Non-pigmented ciliary epithelial cell (primary cell): ENCODE data around the gene KIRREL3.
A peak's percentile ranks its signal among the peaks of the same experiment; 100 is the strongest.

Experiments used
- DNase-seq: peaks from one replicate; pipeline ENCODE4 v3.0.0-alpha.2; 2010; ENCODE audit warnings: low read depth

KIRREL3 gene

DNA sequence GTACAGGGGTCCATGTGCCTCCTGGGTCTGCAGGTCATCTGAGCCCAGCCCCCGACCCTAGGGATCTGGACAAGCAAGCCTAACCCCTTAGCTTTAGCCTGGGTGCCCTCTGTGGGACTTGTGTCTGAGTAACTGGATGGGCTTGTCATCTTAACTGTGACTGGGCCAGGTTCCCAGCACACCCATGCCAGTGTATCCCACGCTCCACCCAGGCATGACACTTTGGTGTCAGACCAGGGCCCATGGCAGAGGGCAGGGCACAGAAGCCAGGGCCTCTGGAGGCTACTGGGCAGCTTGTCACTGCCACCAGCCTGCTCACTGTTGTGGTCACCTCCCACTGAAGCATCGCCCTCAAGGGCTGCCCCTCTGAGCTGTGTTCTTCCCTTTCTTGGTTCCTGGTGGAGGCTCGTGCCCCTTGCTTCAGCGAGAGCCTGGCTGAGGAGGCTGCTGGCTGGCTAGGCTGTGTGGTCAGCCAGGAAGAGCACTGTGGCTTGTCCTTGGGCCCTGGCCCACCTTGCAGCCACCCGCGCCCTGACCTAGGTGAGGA, 564.3 kb downstream of the KIRREL3 start:
- no peak for DNase-seq

DNA sequence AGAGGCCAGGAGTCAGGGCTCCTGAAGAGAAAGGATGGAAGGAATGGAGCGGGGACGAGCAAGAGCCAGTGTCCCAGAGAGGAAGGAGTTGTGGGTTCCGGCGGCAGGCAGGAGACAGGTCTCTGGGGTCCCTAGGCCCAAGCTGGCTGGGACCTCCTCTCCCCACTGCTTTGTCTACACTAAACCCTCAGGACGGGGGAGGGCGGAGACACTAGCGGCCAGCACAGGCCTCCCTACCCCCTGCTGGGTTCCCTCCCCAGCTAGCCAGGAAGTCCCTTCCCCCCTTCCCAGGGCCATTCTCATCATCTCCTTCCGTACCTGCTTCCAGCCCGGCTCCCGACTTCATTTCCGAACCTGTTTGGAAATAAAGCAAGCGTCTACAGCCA, 565.6 kb downstream of the KIRREL3 start:
- no peak for DNase-seq

DNA sequence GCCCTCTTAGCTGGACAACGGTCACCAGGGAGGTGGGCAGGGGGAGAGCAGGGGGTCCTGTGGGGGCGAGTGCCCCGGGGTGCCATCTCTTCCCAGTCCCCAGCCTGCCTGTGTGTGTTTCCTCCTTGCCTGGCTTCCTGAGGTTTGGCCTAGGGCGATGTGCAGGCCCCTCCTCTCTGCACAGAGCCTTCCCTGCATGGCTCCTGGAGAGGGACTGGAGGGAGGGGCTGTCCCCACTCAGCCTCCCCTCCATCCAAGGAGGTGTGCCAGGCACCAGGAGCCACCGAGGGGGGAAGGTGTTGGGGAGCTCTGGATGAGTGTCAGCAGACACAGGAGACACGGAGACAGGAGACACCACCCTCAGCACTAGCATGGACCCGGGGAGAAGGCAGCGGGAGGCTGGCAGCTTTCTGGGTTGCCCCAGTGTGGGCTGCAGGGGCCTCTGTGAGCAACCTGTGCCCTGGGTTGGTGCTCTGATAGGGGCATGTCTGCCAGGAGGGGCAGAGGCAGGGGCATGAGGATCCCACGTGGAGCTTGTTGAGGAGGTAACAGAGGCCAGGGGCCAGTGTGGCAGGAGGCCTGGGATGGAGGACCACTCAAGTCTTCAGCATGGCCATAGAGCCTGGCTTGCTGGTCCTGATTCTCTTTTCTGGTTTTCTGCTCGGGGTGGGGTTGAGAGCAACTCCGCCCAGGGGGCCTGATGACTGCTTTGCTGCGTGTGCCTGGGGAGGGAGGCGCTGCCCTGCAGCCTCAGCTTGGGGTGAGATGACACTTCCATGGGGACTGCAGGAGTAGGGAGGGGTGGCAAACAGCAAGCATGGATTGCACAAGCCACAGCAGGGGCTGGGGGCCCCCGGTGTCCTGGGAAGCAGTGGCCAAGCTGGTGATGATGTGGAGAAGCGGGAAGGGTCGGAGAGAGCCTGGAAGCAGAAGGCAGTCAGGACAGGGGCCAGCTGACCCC, 566.3 kb downstream of the KIRREL3 start:
- DNase-seq = no peak

- DNase-seq = no peak
These were observed 567.2 kb downstream of the KIRREL3 start for GRCh38 chr11:126433244-126433846.

DNA sequence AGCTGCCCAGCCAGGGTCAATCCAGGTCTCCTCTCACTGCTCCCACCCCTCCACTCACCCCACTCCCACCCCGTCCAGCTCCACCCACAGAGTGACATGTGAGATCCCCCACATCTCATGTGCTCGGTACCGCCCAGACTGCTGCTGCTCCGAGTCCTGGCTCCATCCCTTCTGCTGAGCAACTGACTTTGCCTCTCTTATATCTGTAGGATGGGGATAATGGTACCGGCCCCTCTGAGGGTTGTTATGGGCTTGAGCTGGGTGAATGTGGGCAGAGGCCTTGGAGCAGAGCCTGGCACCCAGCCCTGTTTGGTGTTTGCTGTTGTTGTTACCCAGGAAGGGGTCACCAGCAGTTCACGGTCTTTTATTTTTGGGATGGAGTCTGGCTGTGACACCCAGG, 568.0 kb downstream of the KIRREL3 start:
- no peak for DNase-seq

DNA sequence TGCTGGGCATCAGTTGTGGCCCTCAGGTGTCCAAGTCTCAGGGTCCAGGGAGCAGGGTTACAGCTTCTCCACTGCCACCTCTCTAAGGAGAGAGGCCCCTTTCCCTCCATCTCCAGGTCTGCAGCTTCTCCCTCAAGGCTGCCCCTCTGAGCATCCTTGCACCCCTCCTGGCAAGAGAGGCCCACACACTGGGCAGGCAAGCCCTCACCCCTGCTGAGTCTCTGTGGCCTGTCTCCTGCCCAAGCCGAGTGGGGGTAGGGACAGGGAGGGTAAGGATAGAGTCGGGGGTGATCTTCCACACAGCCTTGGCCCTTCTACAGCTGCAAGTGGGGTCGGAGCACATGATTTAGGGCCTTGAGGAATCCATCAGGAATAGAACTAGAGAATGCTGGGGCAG, 568.5 kb downstream of the KIRREL3 start:
- no peak for DNase-seq

- DNase-seq = peak; percentile 10
These were observed 569.0 kb downstream of the KIRREL3 start for GRCh38 chr11:126431401-126432064.

DNA sequence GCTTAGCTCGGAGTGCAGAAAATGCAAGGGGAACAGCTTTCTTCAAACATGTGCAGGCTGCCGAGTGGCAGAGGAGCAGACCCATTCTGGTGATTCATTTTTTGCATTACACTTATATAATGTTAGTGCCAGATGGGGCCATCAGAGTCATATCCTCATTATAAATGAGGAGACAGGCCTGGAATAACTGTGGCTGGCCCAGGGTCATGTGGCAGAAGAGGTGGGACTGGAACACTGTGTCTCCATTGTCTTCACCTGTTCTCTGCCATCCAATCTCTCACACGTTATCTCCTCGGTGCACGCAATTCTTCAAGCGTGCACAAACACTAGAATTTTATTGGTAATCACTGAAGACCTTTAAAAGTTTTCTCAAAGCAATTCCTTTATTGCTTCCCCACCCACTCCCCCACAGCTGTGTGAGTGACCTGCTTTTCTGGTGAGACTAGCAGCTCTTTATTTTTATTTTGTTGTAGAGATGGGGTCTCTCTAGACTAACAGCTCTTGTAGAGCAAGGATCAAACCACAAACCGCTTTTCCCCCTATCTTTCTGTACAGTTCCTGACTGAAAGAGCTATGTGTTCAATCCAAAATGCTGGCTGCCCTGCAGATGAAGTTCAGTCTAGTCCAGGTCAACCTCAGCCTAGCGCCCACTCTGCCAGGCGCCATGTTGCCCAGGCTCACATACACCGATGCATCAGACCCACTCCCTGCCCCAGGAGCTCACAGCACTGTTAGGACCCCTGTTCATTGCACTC, 569.8 kb downstream of the KIRREL3 start:
- no peak for DNase-seq

DNA sequence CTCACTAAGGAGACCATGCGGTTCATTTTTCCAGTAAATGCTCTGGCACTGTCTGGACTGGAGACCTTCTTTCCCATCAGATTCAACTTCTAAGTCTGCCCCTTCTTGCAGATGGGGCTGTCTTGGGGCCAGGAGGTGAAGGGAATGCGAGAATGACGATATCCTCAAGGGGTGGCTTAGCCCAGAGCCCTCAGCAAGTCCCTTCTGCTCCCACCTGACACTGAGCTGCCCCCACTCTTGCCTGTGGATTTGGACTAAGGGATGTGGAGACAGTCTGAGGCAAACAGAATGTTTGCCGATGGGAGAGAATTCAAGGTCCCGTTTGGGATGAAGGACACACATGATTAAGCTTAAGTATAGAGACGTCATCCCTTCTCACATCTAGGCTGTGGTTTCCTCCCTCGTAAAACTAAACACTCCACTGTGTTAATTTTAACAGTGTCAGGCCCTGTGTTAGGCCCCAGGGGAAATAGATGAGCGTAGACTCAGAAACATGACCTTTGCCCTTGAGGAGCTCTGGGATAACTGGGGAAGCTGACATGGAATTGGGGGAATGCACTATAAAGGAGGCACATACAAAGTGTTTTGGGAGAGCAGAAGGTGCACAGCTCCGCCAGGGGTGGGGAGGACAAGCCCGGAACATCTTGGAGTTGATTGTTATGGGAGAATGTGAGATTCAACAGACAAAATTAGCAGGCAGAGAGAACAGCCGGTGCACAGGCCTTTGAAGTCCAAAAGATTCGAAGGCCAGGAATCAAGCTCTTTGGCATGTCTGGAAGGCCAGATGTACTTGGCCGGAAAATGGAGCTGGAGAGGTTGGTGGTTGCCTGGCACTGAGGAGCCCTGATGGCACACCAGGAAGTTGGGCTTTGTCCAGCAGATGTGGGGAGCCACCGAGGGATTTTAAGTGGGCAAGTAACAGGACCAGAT, 573.5 kb downstream of the KIRREL3 start:
- no peak for DNase-seq

- no peak for DNase-seq
These were observed 574.5 kb downstream of the KIRREL3 start for GRCh38 chr11:126426106-126426505.

DNA sequence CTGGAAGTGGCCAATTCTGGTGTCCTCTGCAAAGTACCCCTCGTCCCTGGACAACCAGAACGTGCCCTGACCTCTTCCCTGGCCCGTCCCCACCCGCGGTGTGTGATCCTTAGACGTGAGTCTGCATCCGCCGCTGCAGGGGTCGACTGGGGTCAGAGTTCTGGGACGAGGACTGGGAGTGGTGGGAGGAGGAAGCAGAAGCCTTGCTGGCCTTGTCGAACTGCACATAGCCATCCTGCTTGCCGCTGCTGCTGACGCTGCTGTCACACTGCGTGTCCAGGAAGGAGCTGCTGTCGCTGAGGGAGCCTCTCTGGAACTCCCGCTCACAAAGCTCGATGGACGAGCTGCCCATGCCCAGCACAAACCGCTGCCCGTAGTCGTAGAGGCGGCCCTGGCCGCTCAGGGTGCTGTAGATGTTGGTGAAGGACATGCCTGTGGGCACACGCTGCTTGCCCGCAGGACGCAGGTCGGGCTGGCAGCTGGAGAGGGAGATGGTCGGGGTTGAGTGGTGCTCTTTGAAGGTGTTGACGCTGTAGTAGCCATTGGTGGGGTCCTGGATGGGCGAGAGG, 576.0 kb downstream of the KIRREL3 start:
- DNase-seq = no peak

GRCh38 chr11:126423743-126424142, 576.8 kb downstream of the KIRREL3 start:
- no peak for DNase-seq

DNA sequence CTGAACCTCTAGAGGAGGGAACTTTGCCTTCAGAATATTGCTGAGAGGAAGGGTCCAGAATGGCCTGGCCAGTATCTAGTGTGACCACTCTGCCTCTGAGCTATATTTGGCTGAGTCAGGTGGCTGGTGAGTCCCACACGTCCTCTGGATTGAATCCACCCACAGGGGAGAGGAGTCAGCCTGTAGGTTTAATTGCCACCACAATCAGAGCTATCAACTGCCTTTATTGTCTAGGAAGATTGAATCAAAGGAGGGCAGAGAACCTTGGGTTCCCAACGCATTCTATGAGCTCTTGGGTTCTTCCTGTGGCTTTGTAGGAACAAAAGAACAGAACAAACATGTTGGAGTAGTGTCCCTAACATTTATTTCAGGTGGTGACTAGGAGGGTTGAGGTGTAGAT, 577.4 kb downstream of the KIRREL3 start:
- DNase-seq = no peak

DNA sequence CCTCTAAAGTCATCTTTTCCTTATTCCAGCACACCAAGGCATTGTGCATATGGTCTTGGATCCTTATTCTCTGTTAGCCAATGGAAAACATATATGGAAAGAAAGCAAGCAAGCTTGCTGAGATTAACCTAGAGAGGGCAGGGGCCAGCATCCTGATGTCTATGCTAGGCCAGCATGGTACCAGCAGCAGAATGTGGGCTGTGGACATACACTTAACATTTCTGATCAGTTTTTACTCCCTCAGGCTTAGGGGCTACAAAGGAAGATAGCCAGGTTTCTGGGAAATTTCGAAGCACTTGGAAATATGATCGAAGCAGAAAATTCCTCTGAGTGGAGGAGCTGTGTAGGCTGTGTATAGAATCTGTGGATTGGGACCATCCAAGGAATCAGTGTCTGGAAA, 578.1 kb downstream of the KIRREL3 start:
- no peak for DNase-seq

DNA sequence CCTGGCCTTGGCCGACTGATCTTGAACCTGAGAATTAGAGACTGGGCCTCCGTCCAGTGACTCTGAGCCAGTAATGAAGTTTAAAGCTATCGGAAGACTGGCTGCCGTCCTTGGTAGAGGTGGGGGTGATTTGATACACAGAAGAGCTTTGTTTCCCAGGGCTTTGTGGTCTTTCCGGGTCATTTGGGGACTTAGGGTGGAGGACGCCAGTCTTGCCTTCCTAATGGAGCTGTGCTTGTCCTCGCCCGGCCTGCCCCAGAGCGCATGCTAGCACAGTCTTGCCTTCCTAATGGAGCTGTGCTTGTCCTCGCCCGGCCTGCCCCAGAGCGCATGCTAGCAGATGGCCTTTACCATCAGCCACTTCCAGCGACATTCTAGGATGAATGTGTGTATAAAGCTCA, 579.3 kb downstream of the KIRREL3 start:
- DNase-seq = no peak

DNA sequence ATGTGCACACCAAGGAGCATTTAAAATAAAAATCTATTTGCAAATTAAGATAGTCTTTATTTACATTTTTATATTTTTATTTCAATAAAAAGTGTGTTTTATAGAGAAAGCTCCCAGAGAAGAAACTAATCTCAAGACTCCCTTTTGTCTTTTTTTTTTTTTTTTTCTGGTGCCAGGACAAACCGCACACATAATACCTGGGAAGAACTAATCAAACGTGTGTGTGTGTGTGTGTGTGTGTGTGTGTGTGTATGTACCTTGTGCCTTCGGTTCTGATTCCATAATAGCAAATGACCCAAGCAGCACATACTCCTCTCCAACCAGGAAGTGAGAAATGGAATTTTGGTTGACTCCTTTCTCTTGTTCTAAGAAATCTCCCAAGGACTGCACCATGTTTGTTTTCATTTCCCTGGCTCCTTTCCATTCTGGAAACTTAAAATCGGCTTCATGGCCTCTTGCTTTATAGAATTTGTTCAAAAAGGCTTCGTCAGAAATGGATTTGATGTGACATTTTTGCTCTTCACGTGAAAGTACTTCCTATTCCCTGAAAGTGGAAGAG, 579.8 kb downstream of the KIRREL3 start:
- DNase-seq = no peak

GRCh38 chr11:126419801-126420697, 580.5 kb downstream of the KIRREL3 start:
- DNase-seq = no peak

GRCh38 chr11:126418887-126419286, 581.7 kb downstream of the KIRREL3 start:
- no peak for DNase-seq
